ENCODE data around the gene VAV3.

The VAV3 gene

GRCh38 chr1:107939256-107939655 is 25.7 kb downstream of the VAV3 start:
- Histone ChIP-seq H3K36me3 (ENCODE audit: control insufficient read depth in 1 of 2, insufficient read depth in 2 of 2, low read length in 2 of 2) (no peaks in the 10 kb centered on the region), H3K27ac (ENCODE audit: low read depth, low read length) (no peak overlapping the region), H3K9me3 (ENCODE audit: control insufficient read depth in 1 of 2, low read length in 2 of 2) (no peaks in the 10 kb centered on the region), H3K9ac (ENCODE audit: low read depth in 1 of 2, low read length in 2 of 2) (no peak overlapping the region), H3K27me3 (ENCODE audit: control insufficient read depth in 1 of 2, insufficient read depth in 2 of 2, low read length in 2 of 2) (no peaks in the 10 kb centered on the region), H3K4me3 (ENCODE audit: low read depth in 1 of 2, low read length in 2 of 2) (no peak overlapping the region), H3K4me1 (ENCODE audit: control insufficient read depth in 1 of 2, insufficient read depth in 2 of 2, low read length in 2 of 2) (peaks cover 3 to 16% of the 10 kb centered on the region in 2 donors)

- Histone ChIP-seq H3K36me3 (ENCODE audit: control insufficient read depth in 1 of 2, insufficient read depth in 2 of 2, low read length in 2 of 2) (no peaks in the 10 kb centered on the region), H3K27ac (ENCODE audit: low read depth, low read length) (no peak overlapping the region), H3K4me3 (ENCODE audit: low read depth in 1 of 2, low read length in 2 of 2) (no peak overlapping the region), H3K27me3 (ENCODE audit: control insufficient read depth in 1 of 2, insufficient read depth in 2 of 2, low read length in 2 of 2) (no peaks in the 10 kb centered on the region), H3K4me1 (ENCODE audit: control insufficient read depth in 1 of 2, insufficient read depth in 2 of 2, low read length in 2 of 2) (peaks cover 3 to 16% of the 10 kb centered on the region in 2 donors), H3K9me3 (ENCODE audit: control insufficient read depth in 1 of 2, low read length in 2 of 2) (no peaks in the 10 kb centered on the region), H3K9ac (ENCODE audit: low read depth in 1 of 2, low read length in 2 of 2) (no peak overlapping the region)
Measured at GRCh38 chr1:107936498-107937481, 28.2 kb downstream of the VAV3 start.

- Histone ChIP-seq H3K27ac (ENCODE audit: low read depth, low read length) (no peak overlapping the region), H3K4me1 (ENCODE audit: control insufficient read depth in 1 of 2, insufficient read depth in 2 of 2, low read length in 2 of 2) (peaks cover 3 to 16% of the 10 kb centered on the region in 2 donors), H3K36me3 (ENCODE audit: control insufficient read depth in 1 of 2, insufficient read depth in 2 of 2, low read length in 2 of 2) (no peaks in the 10 kb centered on the region)
Measured at GRCh38 chr1:107935396-107936064, 29.4 kb downstream of the VAV3 start.

GRCh38 chr1:107934578-107934977 is 30.4 kb downstream of the VAV3 start:
- Histone ChIP-seq H3K9me3 (ENCODE audit: control insufficient read depth in 1 of 2, low read length in 2 of 2) (no peaks in the 10 kb centered on the region), H3K27ac (ENCODE audit: low read depth, low read length) (no peak overlapping the region), H3K4me1 (ENCODE audit: control insufficient read depth in 1 of 2, insufficient read depth in 2 of 2, low read length in 2 of 2) (peaks cover 3 to 16% of the 10 kb centered on the region in 2 donors), H3K4me3 (ENCODE audit: low read depth in 1 of 2, low read length in 2 of 2) (no peak overlapping the region), H3K36me3 (ENCODE audit: control insufficient read depth in 1 of 2, insufficient read depth in 2 of 2, low read length in 2 of 2) (no peaks in the 10 kb centered on the region), H3K9ac (ENCODE audit: low read depth in 1 of 2, low read length in 2 of 2) (no peak overlapping the region), H3K27me3 (ENCODE audit: control insufficient read depth in 1 of 2, insufficient read depth in 2 of 2, low read length in 2 of 2) (no peaks in the 10 kb centered on the region)

More at GRCh38 chr1:107935396-107936064, 29.4 kb downstream of the VAV3 start:
- H3K4me3 ChIP-seq (ENCODE audit: low read depth in 1 of 2, low read length in 2 of 2), result no peak overlapping the region
- H3K9me3 ChIP-seq (ENCODE audit: control insufficient read depth in 1 of 2, low read length in 2 of 2), result no peaks in the 10 kb centered on the region
- no peaks in the 10 kb centered on the region for H3K27me3 ChIP-seq (ENCODE audit: control insufficient read depth in 1 of 2, insufficient read depth in 2 of 2, low read length in 2 of 2)
- H3K9ac ChIP-seq (ENCODE audit: low read depth in 1 of 2, low read length in 2 of 2), result no peak overlapping the region

DNA sequence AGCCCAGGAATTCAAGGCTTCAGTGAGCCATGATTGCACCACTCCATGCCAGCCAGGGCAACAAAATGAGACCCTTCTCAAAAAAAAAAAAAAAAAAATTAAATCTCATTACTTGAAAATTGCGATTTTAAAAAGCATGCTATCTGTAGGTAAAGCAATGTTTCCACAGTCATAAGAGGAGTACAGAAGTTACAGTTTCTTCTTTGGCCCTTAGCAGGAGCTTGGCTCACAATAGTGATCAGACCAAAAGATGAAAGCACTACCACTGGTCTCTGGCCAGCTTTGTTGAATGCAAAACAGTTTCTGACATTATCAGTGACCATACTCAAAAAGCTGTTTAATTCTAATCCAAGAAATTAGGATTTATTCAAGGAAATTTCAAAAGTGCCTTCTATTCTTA is 31.2 kb downstream of the VAV3 start:
- Histone ChIP-seq H3K27me3 (ENCODE audit: control insufficient read depth in 1 of 2, insufficient read depth in 2 of 2, low read length in 2 of 2) (no peaks in the 10 kb centered on the region), H3K36me3 (ENCODE audit: control insufficient read depth in 1 of 2, insufficient read depth in 2 of 2, low read length in 2 of 2) (no peaks in the 10 kb centered on the region), H3K9ac (ENCODE audit: low read depth in 1 of 2, low read length in 2 of 2) (no peak overlapping the region), H3K4me3 (ENCODE audit: low read depth in 1 of 2, low read length in 2 of 2) (no peak overlapping the region), H3K27ac (ENCODE audit: low read depth, low read length) (no peak overlapping the region), H3K4me1 (ENCODE audit: control insufficient read depth in 1 of 2, insufficient read depth in 2 of 2, low read length in 2 of 2) (peaks cover 3 to 16% of the 10 kb centered on the region in 2 donors), H3K9me3 (ENCODE audit: control insufficient read depth in 1 of 2, low read length in 2 of 2) (no peaks in the 10 kb centered on the region)

- Histone ChIP-seq H3K9ac (ENCODE audit: low read depth in 1 of 2, low read length in 2 of 2) (no peak overlapping the region), H3K36me3 (ENCODE audit: control insufficient read depth in 1 of 2, insufficient read depth in 2 of 2, low read length in 2 of 2) (no peaks in the 10 kb centered on the region), H3K4me3 (ENCODE audit: low read depth in 1 of 2, low read length in 2 of 2) (no peak overlapping the region), H3K27me3 (ENCODE audit: control insufficient read depth in 1 of 2, insufficient read depth in 2 of 2, low read length in 2 of 2) (no peaks in the 10 kb centered on the region), H3K9me3 (ENCODE audit: control insufficient read depth in 1 of 2, low read length in 2 of 2) (no peaks in the 10 kb centered on the region), H3K4me1 (ENCODE audit: control insufficient read depth in 1 of 2, insufficient read depth in 2 of 2, low read length in 2 of 2) (peaks cover 0 to 5% of the 10 kb centered on the region in 2 donors), H3K27ac (ENCODE audit: low read depth, low read length) (no peak overlapping the region)
Measured at GRCh38 chr1:107930292-107930691, 34.7 kb downstream of the VAV3 start.

DNA sequence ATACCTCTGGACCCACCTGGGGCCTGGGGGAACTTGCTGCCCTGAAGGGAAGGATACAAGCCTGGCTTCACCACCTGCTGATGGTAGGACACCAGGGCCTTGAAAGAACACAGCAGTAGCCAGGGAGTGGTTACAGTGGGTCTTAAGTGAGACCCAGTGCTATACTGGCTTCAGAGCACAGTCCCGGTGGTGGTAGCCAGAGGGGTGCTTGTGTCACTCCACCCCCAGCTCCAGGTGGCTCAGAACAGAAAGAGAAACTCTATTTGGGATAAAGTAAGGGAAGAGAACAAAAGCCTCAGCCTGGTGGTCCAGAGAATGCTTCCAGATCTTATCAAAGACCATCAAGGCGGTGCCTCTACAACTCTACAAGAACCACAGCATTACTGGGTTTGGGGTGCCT is 37.2 kb downstream of the VAV3 start:
- no peaks in the 10 kb centered on the region for H3K9me3 ChIP-seq (ENCODE audit: control insufficient read depth in 1 of 2, low read length in 2 of 2)
- no peak overlapping the region for H3K27ac ChIP-seq (ENCODE audit: low read depth, low read length)
- H3K36me3 ChIP-seq (ENCODE audit: control insufficient read depth in 1 of 2, insufficient read depth in 2 of 2, low read length in 2 of 2), result no peaks in the 10 kb centered on the region
- H3K4me1 ChIP-seq (ENCODE audit: control insufficient read depth in 1 of 2, insufficient read depth in 2 of 2, low read length in 2 of 2), result no peaks in the 10 kb centered on the region
- no peak overlapping the region for H3K9ac ChIP-seq (ENCODE audit: low read depth in 1 of 2, low read length in 2 of 2)
- H3K27me3 ChIP-seq (ENCODE audit: control insufficient read depth in 1 of 2, insufficient read depth in 2 of 2, low read length in 2 of 2), result no peaks in the 10 kb centered on the region
- H3K4me3 ChIP-seq (ENCODE audit: low read depth in 1 of 2, low read length in 2 of 2), result no peak overlapping the region

DNA sequence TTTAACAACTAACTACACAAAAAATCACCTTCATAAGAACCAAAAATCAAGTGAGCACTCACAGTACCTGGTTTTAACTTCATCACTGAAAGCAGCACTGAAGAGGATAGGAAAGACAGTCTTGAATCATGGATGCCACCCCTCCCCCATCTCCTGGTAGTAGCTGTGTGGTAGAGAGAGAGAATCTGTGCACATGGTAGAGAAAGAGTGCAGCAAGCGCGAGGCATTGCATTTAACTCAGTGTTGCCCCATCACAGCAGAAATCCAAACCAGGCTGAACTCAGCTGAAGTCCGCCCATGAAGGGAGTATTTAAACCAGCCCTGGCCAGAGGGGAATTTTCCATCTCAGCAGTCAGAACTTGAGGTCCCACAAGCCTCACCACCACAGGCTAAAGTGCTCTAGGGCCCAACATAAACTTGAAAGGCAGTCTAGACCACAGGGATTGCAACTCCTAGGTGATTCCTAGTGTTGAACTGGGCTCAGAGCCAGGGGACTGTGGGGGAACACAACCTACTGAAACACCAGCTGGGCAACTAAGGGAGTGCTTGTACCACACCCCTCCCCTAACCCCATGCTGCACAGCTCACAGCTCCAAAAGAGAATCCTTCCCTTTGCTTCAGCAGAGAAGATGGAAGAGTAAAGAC is 38.4 kb downstream of the VAV3 start:
- Histone ChIP-seq H3K36me3 (ENCODE audit: control insufficient read depth in 1 of 2, insufficient read depth in 2 of 2, low read length in 2 of 2) (no peaks in the 10 kb centered on the region), H3K27ac (ENCODE audit: low read depth, low read length) (no peak overlapping the region), H3K9me3 (ENCODE audit: control insufficient read depth in 1 of 2, low read length in 2 of 2) (no peaks in the 10 kb centered on the region), H3K4me3 (ENCODE audit: low read depth in 1 of 2, low read length in 2 of 2) (no peak overlapping the region), H3K4me1 (ENCODE audit: control insufficient read depth in 1 of 2, insufficient read depth in 2 of 2, low read length in 2 of 2) (no peaks in the 10 kb centered on the region), H3K9ac (ENCODE audit: low read depth in 1 of 2, low read length in 2 of 2) (no peak overlapping the region), H3K27me3 (ENCODE audit: control insufficient read depth in 1 of 2, insufficient read depth in 2 of 2, low read length in 2 of 2) (no peaks in the 10 kb centered on the region)

- no peak overlapping the region for H3K4me3 ChIP-seq (ENCODE audit: low read depth in 1 of 2, low read length in 2 of 2)
- no peak overlapping the region for H3K27ac ChIP-seq (ENCODE audit: low read depth, low read length)
- no peaks in the 10 kb centered on the region for H3K36me3 ChIP-seq (ENCODE audit: control insufficient read depth in 1 of 2, insufficient read depth in 2 of 2, low read length in 2 of 2)
- no peaks in the 10 kb centered on the region for H3K9me3 ChIP-seq (ENCODE audit: control insufficient read depth in 1 of 2, low read length in 2 of 2)
- H3K27me3 ChIP-seq (ENCODE audit: control insufficient read depth in 1 of 2, insufficient read depth in 2 of 2, low read length in 2 of 2), result no peaks in the 10 kb centered on the region
- H3K9ac ChIP-seq (ENCODE audit: low read depth in 1 of 2, low read length in 2 of 2), result no peak overlapping the region
- H3K4me1 ChIP-seq (ENCODE audit: control insufficient read depth in 1 of 2, insufficient read depth in 2 of 2, low read length in 2 of 2), result no peaks in the 10 kb centered on the region
Measured at GRCh38 chr1:107925565-107925964, 39.4 kb downstream of the VAV3 start.

GRCh38 chr1:107920999-107921398 is 44.0 kb downstream of the VAV3 start:
- Histone ChIP-seq H3K27ac (ENCODE audit: low read depth, low read length) (no peak overlapping the region), H3K4me3 (ENCODE audit: low read depth in 1 of 2, low read length in 2 of 2) (no peak overlapping the region), H3K4me1 (ENCODE audit: control insufficient read depth in 1 of 2, insufficient read depth in 2 of 2, low read length in 2 of 2) (no peaks in the 10 kb centered on the region), H3K9me3 (ENCODE audit: control insufficient read depth in 1 of 2, low read length in 2 of 2) (no peaks in the 10 kb centered on the region), H3K9ac (ENCODE audit: low read depth in 1 of 2, low read length in 2 of 2) (no peak overlapping the region), H3K36me3 (ENCODE audit: control insufficient read depth in 1 of 2, insufficient read depth in 2 of 2, low read length in 2 of 2) (no peaks in the 10 kb centered on the region), H3K27me3 (ENCODE audit: control insufficient read depth in 1 of 2, insufficient read depth in 2 of 2, low read length in 2 of 2) (no peaks in the 10 kb centered on the region)

Measured in duodenal mucosa (tissue), 2 donors.